HG03060 (cell line): ENCODE results near the gene RALGAPA1.
"Not testable (repeated sequence)": the region's sequence is repeated elsewhere in the genome, so short reads cannot be mapped to it uniquely, and the experiment has no call there.

ENCODE experiments used
- ATAC-seq: cut with Tn5 transposase; IDR thresholded peaks from one replicate; pipeline ENCODE4 v1.9.1; 2021; ENCODE audit warnings: low read depth, moderate number of reproducible peaks; ENCODE audit not compliant: unreplicated experiment

The RALGAPA1 gene

GRCh38 chr14:35637269-35637668 lies 171.8 kb downstream of the RALGAPA1 start:
- no peak for ATAC-seq

GRCh38 chr14:35632676-35633075 lies 176.4 kb downstream of the RALGAPA1 start:
- ATAC-seq = no peak

GRCh38 chr14:35632271-35632670 lies 176.8 kb downstream of the RALGAPA1 start:
- ATAC-seq = no peak

- no peak for ATAC-seq
Observed at GRCh38 chr14:35631071-35631805, 177.9 kb downstream of the RALGAPA1 start.

GRCh38 chr14:35628989-35629388 lies 180.1 kb downstream of the RALGAPA1 start:
- ATAC-seq = no peak

- ATAC-seq = not testable (repeated sequence)
Observed at GRCh38 chr14:35626947-35627346, 182.1 kb downstream of the RALGAPA1 start.

GRCh38 chr14:35621996-35622395 lies 187.1 kb downstream of the RALGAPA1 start:
- not testable (repeated sequence) for ATAC-seq

- not testable (repeated sequence) for ATAC-seq
Observed at GRCh38 chr14:35619998-35620397, 189.1 kb downstream of the RALGAPA1 start.

- not testable (repeated sequence) for ATAC-seq
Observed at GRCh38 chr14:35619461-35619860, 189.6 kb downstream of the RALGAPA1 start.

- ATAC-seq = no peak
Observed at GRCh38 chr14:35617500-35617899, 191.6 kb downstream of the RALGAPA1 start.

- ATAC-seq = no peak
Observed at GRCh38 chr14:35607380-35607779, 201.7 kb downstream of the RALGAPA1 start.

- ATAC-seq = no peak
Observed at GRCh38 chr14:35600253-35600652, 208.8 kb downstream of the RALGAPA1 start.

- no peak for ATAC-seq
Observed at GRCh38 chr14:35594616-35595015, 214.5 kb downstream of the RALGAPA1 start.

GRCh38 chr14:35587373-35587772 lies 221.7 kb downstream of the RALGAPA1 start:
- ATAC-seq = not testable (repeated sequence)

- ATAC-seq = no peak
Observed at GRCh38 chr14:35578639-35579038, 230.5 kb downstream of the RALGAPA1 start.

- ATAC-seq = no peak
Observed at GRCh38 chr14:35578135-35578534, 231.0 kb downstream of the RALGAPA1 start.

GRCh38 chr14:35576856-35577255 lies 232.2 kb downstream of the RALGAPA1 start:
- ATAC-seq = no peak

- ATAC-seq = no peak
Observed at GRCh38 chr14:35576260-35576659, 232.8 kb downstream of the RALGAPA1 start.

GRCh38 chr14:35573911-35574310 lies 235.2 kb downstream of the RALGAPA1 start:
- no peak for ATAC-seq

GRCh38 chr14:35571598-35571997 lies 237.5 kb downstream of the RALGAPA1 start:
- ATAC-seq = no peak

GRCh38 chr14:35565871-35566464 lies 243.1 kb downstream of the RALGAPA1 start:
- ATAC-seq = no peak

GRCh38 chr14:35558680-35559079 lies 250.4 kb downstream of the RALGAPA1 start:
- no peak for ATAC-seq
